ENCODE results near the gene NXPH2.

The NXPH2 gene

DNA sequence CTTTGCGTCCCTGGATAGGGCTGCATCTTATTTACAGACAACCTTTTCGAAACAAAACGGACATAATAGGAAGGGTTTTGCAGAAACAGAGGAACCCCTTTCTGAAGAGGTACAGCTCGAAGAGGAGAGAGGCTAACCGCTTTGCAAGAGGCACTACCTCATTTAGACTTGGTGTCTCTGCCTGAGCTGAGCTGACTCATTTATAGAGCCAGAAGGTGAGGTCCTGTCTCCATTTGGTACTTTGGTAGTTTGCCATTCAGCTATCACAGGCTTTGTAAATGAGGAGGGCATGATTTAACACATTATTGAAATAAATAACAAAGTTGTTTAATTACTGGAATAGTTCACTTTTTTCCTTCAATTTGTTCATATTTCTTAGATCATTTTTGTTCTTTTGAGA is 2.2 kb upstream of the NXPH2 start:
- no peaks in the 10 kb centered on the region for H3K36me3 ChIP-seq (ENCODE audit: control insufficient read depth, insufficient read depth, low read length)
- peaks cover 77% of the 10 kb centered on the region for H3K27me3 ChIP-seq (ENCODE audit: control insufficient read depth, insufficient read depth, low read length)
- no peak overlapping the region for H3K27ac ChIP-seq (ENCODE audit: low read depth, low read length)
- no peak overlapping the region for H3K4me3 ChIP-seq (ENCODE audit: low read depth, low read length)
- H3K9ac ChIP-seq (ENCODE audit: low read length) = no peak overlapping the region
- H3K4me1 ChIP-seq (ENCODE audit: control insufficient read depth, insufficient read depth, low read length) = peaks cover 16% of the 10 kb centered on the region
- H3K9me3 ChIP-seq (ENCODE audit: control insufficient read depth, insufficient read depth, low read depth, low read length) = no peaks in the 10 kb centered on the region

DNA sequence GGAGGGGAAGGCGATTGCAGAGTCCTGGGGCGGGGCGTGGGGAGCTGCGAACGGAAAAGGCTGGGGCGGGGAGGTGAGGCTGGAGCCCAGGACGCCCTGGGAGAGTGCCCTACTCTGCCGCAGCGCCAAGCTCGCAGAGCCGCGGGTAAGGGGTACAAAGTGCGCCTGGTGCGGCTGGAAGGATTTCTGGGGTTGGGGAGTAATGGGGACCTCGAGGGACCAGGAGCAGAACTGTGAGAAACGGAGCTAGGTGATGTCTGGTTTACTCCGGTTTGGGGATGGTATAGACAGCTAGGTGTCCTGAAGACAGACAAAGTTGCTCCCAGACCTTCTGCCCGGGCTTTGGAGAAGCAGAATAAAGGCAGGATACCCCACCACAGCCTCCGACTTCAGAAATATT is 718 bp upstream of the NXPH2 start:
- H3K9ac ChIP-seq (ENCODE audit: low read length) = no peak overlapping the region
- peaks cover 74% of the 10 kb centered on the region for H3K27me3 ChIP-seq (ENCODE audit: control insufficient read depth, insufficient read depth, low read length)
- peaks cover 16% of the 10 kb centered on the region for H3K4me1 ChIP-seq (ENCODE audit: control insufficient read depth, insufficient read depth, low read length)
- peak overlapping the region; percentile 65 for H3K4me3 ChIP-seq (ENCODE audit: low read depth, low read length)
- no peak overlapping the region for H3K27ac ChIP-seq (ENCODE audit: low read depth, low read length)
- no peaks in the 10 kb centered on the region for H3K36me3 ChIP-seq (ENCODE audit: control insufficient read depth, insufficient read depth, low read length)
- H3K9me3 ChIP-seq (ENCODE audit: control insufficient read depth, insufficient read depth, low read depth, low read length) = no peaks in the 10 kb centered on the region

DNA sequence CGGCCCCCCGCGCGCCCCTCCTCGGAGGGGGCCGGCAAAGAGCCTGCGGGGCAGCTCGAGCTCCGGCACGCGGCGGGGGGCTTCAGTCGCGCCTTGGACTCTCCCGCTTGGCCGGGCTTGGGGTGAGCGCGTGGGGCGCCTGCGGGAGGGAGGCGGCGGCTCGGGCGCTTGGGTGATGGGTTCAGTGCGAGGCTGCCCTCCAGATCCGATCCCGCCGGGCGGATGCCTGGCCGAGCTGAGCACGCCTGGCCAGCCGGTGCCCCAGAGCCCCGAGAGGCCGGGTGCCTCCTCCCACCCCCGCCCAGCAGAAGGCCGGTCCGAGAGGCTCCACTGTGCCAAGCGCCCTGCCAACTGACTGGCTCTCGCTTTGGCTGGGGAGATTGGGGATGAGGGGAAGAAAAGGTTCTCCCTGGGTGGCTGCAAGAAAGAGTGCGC is 273 bp upstream of the NXPH2 start:
- H3K36me3 ChIP-seq (ENCODE audit: control insufficient read depth, insufficient read depth, low read length) = no peaks in the 10 kb centered on the region
- peaks cover 16% of the 10 kb centered on the region for H3K4me1 ChIP-seq (ENCODE audit: control insufficient read depth, insufficient read depth, low read length)
- no peak overlapping the region for H3K9ac ChIP-seq (ENCODE audit: low read length)
- H3K27me3 ChIP-seq (ENCODE audit: control insufficient read depth, insufficient read depth, low read length) = peaks cover 73% of the 10 kb centered on the region
- no peaks in the 10 kb centered on the region for H3K9me3 ChIP-seq (ENCODE audit: control insufficient read depth, insufficient read depth, low read depth, low read length)
- H3K27ac ChIP-seq (ENCODE audit: low read depth, low read length) = no peak overlapping the region
- H3K4me3 ChIP-seq (ENCODE audit: low read depth, low read length) = peak overlapping the region; percentile 65

GRCh38 chr2:138779406-138779780 is 797 bp downstream of the NXPH2 start:
- H3K4me3 ChIP-seq (ENCODE audit: low read depth, low read length) = peak overlapping the region; percentile 65
- peaks cover 16% of the 10 kb centered on the region for H3K4me1 ChIP-seq (ENCODE audit: control insufficient read depth, insufficient read depth, low read length)
- H3K27me3 ChIP-seq (ENCODE audit: control insufficient read depth, insufficient read depth, low read length) = peaks cover 62% of the 10 kb centered on the region
- H3K9me3 ChIP-seq (ENCODE audit: control insufficient read depth, insufficient read depth, low read depth, low read length) = no peaks in the 10 kb centered on the region
- H3K27ac ChIP-seq (ENCODE audit: low read depth, low read length) = no peak overlapping the region
- no peaks in the 10 kb centered on the region for H3K36me3 ChIP-seq (ENCODE audit: control insufficient read depth, insufficient read depth, low read length)
- peak overlapping the region; percentile 71 for H3K9ac ChIP-seq (ENCODE audit: low read length)

- no peak overlapping the region for H3K9ac ChIP-seq (ENCODE audit: low read length)
Observed at GRCh38 chr2:138777996-138778395, 2.2 kb downstream of the NXPH2 start.

DNA sequence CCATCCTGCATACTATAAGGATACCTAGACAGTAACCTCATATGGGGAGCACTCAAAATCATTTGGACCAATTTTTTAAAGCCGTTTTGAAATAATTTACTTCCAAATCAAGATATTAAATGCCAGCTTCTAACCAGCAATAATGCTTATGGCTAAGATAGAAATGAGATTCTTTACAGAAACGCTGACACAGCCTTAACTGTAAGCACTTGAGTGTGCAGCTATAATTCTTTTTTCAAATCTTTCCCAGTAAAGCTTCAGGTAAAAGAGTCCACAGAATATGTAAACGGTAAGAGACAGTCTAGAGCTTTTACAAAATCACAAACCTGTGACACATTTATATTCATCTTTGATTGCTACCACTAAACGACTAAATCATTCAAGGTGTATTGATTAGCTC is 4.5 kb downstream of the NXPH2 start:
- Histone ChIP-seq H3K9ac (ENCODE audit: low read length) (no peak overlapping the region), H3K4me3 (ENCODE audit: low read depth, low read length) (no peak overlapping the region), H3K9me3 (ENCODE audit: control insufficient read depth, insufficient read depth, low read depth, low read length) (no peaks in the 10 kb centered on the region), H3K27ac (ENCODE audit: low read depth, low read length) (no peak overlapping the region), H3K27me3 (ENCODE audit: control insufficient read depth, insufficient read depth, low read length) (peaks cover 26% of the 10 kb centered on the region), H3K36me3 (ENCODE audit: control insufficient read depth, insufficient read depth, low read length) (no peaks in the 10 kb centered on the region), H3K4me1 (ENCODE audit: control insufficient read depth, insufficient read depth, low read length) (peaks cover 12% of the 10 kb centered on the region)

More at GRCh38 chr2:138777996-138778395, 2.2 kb downstream of the NXPH2 start:
- no peaks in the 10 kb centered on the region for H3K36me3 ChIP-seq (ENCODE audit: control insufficient read depth, insufficient read depth, low read length)
- no peaks in the 10 kb centered on the region for H3K9me3 ChIP-seq (ENCODE audit: control insufficient read depth, insufficient read depth, low read depth, low read length)
- peaks cover 49% of the 10 kb centered on the region for H3K27me3 ChIP-seq (ENCODE audit: control insufficient read depth, insufficient read depth, low read length)
- H3K27ac ChIP-seq (ENCODE audit: low read depth, low read length) = no peak overlapping the region
- peak overlapping the region; percentile 65 for H3K4me3 ChIP-seq (ENCODE audit: low read depth, low read length)
- peaks cover 16% of the 10 kb centered on the region for H3K4me1 ChIP-seq (ENCODE audit: control insufficient read depth, insufficient read depth, low read length)

- H3K9me3 ChIP-seq (ENCODE audit: control insufficient read depth, insufficient read depth, low read depth, low read length) = no peaks in the 10 kb centered on the region
- no peaks in the 10 kb centered on the region for H3K36me3 ChIP-seq (ENCODE audit: control insufficient read depth, insufficient read depth, low read length)
- peaks cover 10% of the 10 kb centered on the region for H3K4me1 ChIP-seq (ENCODE audit: control insufficient read depth, insufficient read depth, low read length)
- no peak overlapping the region for H3K9ac ChIP-seq (ENCODE audit: low read length)
- no peaks in the 10 kb centered on the region for H3K27me3 ChIP-seq (ENCODE audit: control insufficient read depth, insufficient read depth, low read length)
- H3K4me3 ChIP-seq (ENCODE audit: low read depth, low read length) = no peak overlapping the region
- H3K27ac ChIP-seq (ENCODE audit: low read depth, low read length) = no peak overlapping the region
Observed at GRCh38 chr2:138771534-138771933, 8.7 kb downstream of the NXPH2 start.

DNA sequence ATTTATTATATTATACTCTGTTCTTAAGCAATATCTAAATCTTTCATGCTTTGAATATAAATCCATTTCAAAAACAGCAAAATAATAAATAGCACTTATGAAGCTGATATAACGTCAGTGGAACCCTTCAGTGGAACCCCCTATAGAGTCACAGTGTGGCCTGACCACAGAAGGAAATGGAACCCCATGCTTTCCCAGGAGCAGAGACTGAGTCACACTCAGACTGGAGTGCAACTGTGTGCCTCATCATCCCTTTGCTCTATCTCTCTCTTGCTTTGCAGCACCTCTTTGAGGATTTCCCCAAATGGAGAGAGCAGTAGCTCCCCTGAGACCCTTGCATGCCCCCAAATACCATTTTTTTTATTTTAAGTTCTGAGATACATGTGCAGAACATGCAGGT is 13.1 kb downstream of the NXPH2 start:
- Histone ChIP-seq H3K4me1 (ENCODE audit: control insufficient read depth, insufficient read depth, low read length) (peaks cover 10% of the 10 kb centered on the region), H3K4me3 (ENCODE audit: low read depth, low read length) (no peak overlapping the region), H3K27ac (ENCODE audit: low read depth, low read length) (no peak overlapping the region), H3K36me3 (ENCODE audit: control insufficient read depth, insufficient read depth, low read length) (no peaks in the 10 kb centered on the region), H3K9me3 (ENCODE audit: control insufficient read depth, insufficient read depth, low read depth, low read length) (no peaks in the 10 kb centered on the region), H3K27me3 (ENCODE audit: control insufficient read depth, insufficient read depth, low read length) (no peaks in the 10 kb centered on the region), H3K9ac (ENCODE audit: low read length) (no peak overlapping the region)

DNA sequence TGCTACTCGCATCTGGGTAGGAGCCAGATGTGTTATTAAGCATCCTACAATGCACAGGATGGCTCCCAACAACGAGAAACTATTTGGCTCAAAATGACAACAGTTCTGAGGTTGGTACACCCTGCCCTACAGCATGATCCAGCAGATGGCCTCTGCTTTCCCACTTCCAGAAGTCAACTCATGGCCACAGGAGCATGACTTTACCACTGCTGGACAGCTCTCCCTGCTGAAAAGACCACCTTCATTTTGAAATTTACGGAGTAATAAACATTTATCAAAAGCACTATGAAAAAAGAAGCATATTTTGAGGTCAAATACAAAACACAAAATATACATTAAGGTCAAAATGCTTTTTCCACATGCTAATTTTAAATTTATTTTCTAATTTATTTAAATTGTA is 13.7 kb downstream of the NXPH2 start:
- no peaks in the 10 kb centered on the region for H3K27me3 ChIP-seq (ENCODE audit: control insufficient read depth, insufficient read depth, low read length)
- H3K36me3 ChIP-seq (ENCODE audit: control insufficient read depth, insufficient read depth, low read length) = no peaks in the 10 kb centered on the region
- no peak overlapping the region for H3K27ac ChIP-seq (ENCODE audit: low read depth, low read length)
- peaks cover 10% of the 10 kb centered on the region for H3K4me1 ChIP-seq (ENCODE audit: control insufficient read depth, insufficient read depth, low read length)
- no peaks in the 10 kb centered on the region for H3K9me3 ChIP-seq (ENCODE audit: control insufficient read depth, insufficient read depth, low read depth, low read length)
- H3K9ac ChIP-seq (ENCODE audit: low read length) = no peak overlapping the region
- H3K4me3 ChIP-seq (ENCODE audit: low read depth, low read length) = no peak overlapping the region

DNA sequence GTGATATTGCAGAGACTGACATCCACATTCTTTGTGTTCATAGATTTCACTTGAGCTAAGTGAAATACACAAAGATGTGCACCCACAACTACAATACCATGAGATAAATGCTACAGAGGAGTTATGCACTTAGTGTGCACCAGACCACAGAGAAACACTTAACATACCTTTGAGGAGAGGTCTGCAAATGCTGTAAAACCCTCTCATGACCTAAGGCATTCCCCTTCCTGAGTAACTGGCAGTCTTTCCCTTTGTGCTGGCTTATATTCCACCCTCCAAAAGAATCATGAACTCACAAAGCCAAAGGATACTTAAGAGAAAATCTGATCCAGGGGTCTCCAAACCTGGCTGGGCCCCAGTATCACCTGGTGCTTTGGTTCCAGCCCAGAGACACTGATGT is 16.2 kb downstream of the NXPH2 start:
- no peak overlapping the region for H3K27ac ChIP-seq (ENCODE audit: low read depth, low read length)
- peaks cover 6% of the 10 kb centered on the region for H3K4me1 ChIP-seq (ENCODE audit: control insufficient read depth, insufficient read depth, low read length)
- no peaks in the 10 kb centered on the region for H3K27me3 ChIP-seq (ENCODE audit: control insufficient read depth, insufficient read depth, low read length)
- no peak overlapping the region for H3K4me3 ChIP-seq (ENCODE audit: low read depth, low read length)
- H3K9me3 ChIP-seq (ENCODE audit: control insufficient read depth, insufficient read depth, low read depth, low read length) = no peaks in the 10 kb centered on the region
- H3K36me3 ChIP-seq (ENCODE audit: control insufficient read depth, insufficient read depth, low read length) = no peaks in the 10 kb centered on the region
- H3K9ac ChIP-seq (ENCODE audit: low read length) = no peak overlapping the region

DNA sequence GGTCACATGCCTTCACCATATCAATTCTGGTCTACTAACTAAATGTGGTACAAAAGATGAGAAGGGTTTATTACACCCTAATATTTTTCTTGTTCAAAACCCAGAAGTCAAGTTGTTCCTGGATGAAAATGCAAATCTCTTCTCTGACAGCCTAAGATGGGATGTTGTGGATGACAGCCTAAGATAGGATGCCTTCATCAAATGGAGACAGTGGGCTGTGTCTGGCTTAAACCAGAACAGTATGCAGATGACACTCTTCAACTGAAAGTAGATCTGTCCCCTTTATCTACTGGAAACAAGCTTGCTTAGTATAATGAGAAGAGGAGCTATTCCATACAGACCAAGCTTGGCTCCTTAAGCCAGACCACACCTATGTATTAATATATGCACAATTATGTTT is 17.7 kb downstream of the NXPH2 start:
- Histone ChIP-seq H3K4me1 (ENCODE audit: control insufficient read depth, insufficient read depth, low read length) (no peaks in the 10 kb centered on the region), H3K36me3 (ENCODE audit: control insufficient read depth, insufficient read depth, low read length) (no peaks in the 10 kb centered on the region), H3K27ac (ENCODE audit: low read depth, low read length) (no peak overlapping the region), H3K4me3 (ENCODE audit: low read depth, low read length) (no peak overlapping the region), H3K27me3 (ENCODE audit: control insufficient read depth, insufficient read depth, low read length) (no peaks in the 10 kb centered on the region), H3K9me3 (ENCODE audit: control insufficient read depth, insufficient read depth, low read depth, low read length) (no peaks in the 10 kb centered on the region), H3K9ac (ENCODE audit: low read length) (no peak overlapping the region)

DNA sequence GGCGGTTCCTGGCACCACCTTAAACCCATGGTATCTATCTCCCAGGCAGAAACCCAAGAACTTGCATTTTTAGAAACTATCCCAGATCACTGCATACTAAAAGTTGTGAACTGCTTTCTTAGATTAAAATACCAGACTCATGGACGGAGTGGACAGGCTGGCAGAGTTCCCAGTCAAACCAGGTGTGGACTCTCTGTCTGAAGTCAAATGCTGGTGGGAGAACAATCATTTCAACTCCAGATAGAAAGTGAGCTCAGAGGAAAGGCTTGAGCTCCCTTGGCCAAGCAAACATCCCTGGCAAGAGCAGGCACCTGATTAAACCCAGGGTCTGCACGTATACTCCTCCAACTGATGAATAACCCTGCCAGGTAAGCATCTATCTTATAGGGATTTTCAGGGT is 19.5 kb downstream of the NXPH2 start:
- H3K4me1 ChIP-seq (ENCODE audit: control insufficient read depth, insufficient read depth, low read length) = no peaks in the 10 kb centered on the region
- H3K36me3 ChIP-seq (ENCODE audit: control insufficient read depth, insufficient read depth, low read length) = no peaks in the 10 kb centered on the region
- H3K27ac ChIP-seq (ENCODE audit: low read depth, low read length) = no peak overlapping the region
- no peaks in the 10 kb centered on the region for H3K9me3 ChIP-seq (ENCODE audit: control insufficient read depth, insufficient read depth, low read depth, low read length)
- H3K9ac ChIP-seq (ENCODE audit: low read length) = no peak overlapping the region
- no peaks in the 10 kb centered on the region for H3K27me3 ChIP-seq (ENCODE audit: control insufficient read depth, insufficient read depth, low read length)
- H3K4me3 ChIP-seq (ENCODE audit: low read depth, low read length) = no peak overlapping the region
